GM10248 (cell line): ENCODE results near the gene EGFLAM.

Experiments used
- CTCF ChIA-PET: fragments of 300-600 bp; sonication (Branson Sonifier 250); formaldehyde crosslinking; extraction: SDS; loops from one replicate; lab custom pipeline; 2021; ENCODE audit warnings: antibody characterized with exemption; lab: Yijun Ruan, JAX
- POLR2A ChIA-PET: fragments of 350-650 bp; sonication (Branson Sonifier 250); formaldehyde crosslinking; extraction: SDS; loops from one replicate; lab custom pipeline; 2020; ENCODE audit warnings: antibody characterized with exemption; lab: Yijun Ruan, JAX
- DNase-seq: peaks from one replicate; pipeline ENCODE4 v3.0.0; 2012; ENCODE audit errors: extremely low spot score
- TF ChIP-seq, protein P1 (sequence below): IDR thresholded peaks from 2 replicates; pipeline ENCODE4 v1.5.1; 2012; ENCODE audit warnings: mild to moderate bottlenecking, low read depth; ENCODE audit errors: extremely low read depth, missing control alignments, control extremely low read depth

Gene EGFLAM

DNA sequence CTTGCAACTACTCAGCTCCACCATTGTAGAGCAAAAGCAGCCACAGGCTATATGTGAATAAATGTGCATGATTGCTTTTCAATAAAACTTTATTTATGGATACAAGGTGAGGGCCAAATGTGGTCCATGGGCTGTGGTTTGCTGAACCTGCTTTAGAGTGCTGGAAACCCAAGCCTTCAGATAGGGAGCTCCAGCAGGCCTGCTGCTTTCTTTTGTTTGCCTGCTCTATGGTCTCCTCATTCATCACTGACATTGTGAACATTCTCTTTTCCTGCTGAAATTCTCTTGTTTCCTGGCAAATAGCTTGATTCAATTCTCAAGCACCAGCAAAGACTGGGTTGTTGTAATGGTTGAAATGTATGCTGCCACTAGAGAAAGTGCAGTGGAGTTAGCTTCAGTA lies 26.0 kb downstream of the EGFLAM start:
- CTCF ChIA-PET, result interaction anchor here (7.1 kb wide), 1 partner anchor 18 kb away, joined by 43 read pairs; no protein-coding TSS in a partner anchor
- TF ChIP-seq, protein P1, sequence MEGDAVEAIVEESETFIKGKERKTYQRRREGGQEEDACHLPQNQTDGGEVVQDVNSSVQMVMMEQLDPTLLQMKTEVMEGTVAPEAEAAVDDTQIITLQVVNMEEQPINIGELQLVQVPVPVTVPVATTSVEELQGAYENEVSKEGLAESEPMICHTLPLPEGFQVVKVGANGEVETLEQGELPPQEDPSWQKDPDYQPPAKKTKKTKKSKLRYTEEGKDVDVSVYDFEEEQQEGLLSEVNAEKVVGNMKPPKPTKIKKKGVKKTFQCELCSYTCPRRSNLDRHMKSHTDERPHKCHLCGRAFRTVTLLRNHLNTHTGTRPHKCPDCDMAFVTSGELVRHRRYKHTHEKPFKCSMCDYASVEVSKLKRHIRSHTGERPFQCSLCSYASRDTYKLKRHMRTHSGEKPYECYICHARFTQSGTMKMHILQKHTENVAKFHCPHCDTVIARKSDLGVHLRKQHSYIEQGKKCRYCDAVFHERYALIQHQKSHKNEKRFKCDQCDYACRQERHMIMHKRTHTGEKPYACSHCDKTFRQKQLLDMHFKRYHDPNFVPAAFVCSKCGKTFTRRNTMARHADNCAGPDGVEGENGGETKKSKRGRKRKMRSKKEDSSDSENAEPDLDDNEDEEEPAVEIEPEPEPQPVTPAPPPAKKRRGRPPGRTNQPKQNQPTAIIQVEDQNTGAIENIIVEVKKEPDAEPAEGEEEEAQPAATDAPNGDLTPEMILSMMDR, result no peak
- POLR2A ChIA-PET, result no interaction called here
- no peak for DNase-seq

DNA sequence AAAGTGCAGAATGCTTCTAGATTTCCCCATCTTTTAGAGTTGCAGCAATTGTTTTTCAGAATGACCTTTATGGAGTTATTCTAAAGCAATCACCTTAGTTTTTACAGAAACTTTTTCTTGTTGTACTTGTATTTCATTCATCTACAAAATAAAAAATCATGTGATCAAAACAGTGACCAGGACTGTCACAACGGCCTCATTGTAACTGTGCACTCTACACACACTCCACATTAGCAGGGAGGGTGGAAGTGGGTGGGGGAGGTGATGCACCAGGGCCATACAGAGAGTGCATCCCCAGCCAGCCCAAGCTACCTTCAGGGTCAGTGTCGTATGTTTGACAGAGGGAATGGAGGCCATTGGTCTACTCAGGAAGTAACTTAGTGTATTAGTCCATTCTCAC lies 26.9 kb downstream of the EGFLAM start:
- no peak for DNase-seq
- CTCF ChIA-PET, result interaction anchor here (7.1 kb wide), 1 partner anchor 19 kb away, joined by 43 read pairs; no protein-coding TSS in a partner anchor
- POLR2A ChIA-PET, result no interaction called here
- TF ChIP-seq, protein P1, result no peak

DNA sequence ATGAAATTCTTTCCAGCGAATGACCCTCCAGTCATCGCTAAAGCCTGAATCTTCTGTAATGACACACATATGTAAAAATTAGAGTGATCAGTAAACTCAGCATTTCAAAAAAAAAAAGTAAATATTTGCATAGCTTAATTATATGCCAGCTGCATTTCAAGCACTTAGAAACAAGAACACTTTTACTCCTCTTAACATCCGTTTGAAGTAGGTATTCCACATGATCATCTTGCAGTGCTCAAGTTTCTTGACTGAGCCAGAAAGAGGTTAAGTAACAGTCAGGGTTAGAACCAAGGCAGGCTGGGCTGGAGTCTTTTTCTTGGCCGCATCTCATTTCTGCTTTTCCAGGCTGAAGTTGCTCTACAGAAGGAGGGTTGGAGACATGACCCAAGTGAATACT lies 27.6 kb downstream of the EGFLAM start:
- TF ChIP-seq, protein P1, result no peak
- CTCF ChIA-PET, result interaction anchor here (1.5 to 1.9 kb wide), 2 partner anchors 14 to 94 kb away, joined by 4 to 5 read pairs; no protein-coding TSS in a partner anchor
- DNase-seq, result no peak
- POLR2A ChIA-PET, result no interaction called here

DNA sequence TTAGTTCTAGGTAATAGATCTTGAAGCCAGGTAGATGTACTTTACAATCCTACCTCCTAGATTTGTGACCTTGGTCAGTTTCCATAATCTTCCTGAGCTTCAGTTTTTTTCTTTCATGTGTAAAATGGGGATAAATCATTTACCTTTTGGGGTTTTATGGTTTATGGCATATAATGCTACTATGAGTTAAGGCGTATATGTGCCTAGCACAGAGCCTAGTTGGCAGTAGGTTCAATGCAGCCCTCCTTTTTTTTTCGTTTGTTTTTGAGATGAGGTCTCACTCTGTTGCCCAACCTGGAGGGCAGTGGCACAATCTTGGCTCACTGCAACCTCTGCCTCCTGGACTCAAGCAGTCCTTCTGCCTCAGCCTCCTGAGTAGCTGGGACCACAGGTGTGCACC lies 28.8 kb downstream of the EGFLAM start:
- POLR2A ChIA-PET, result no interaction called here

DNA sequence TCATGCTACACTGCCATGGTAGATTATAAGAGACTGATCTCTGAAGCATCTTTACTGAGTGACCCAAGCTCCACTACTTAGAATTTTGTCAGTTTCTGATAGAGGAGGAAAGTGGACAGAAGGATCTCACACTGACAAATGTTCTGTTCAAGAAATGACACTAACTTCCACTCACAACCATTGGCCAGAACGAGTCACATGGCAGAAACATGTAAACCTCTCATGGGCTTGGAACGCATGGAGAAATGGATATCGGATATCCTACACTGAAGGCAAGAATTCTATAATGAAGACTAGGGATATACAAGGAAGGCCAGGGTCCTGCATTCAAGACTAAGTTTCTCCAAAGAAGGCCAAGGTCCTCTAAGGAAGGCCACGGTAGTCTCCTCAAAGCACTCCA lies 31.1 kb downstream of the EGFLAM start:
- DNase-seq, result no peak
- ChIA-PET CTCF (interaction anchor here (2.6 kb wide), 1 partner anchor 24 kb away, joined by 8 read pairs; no protein-coding TSS in a partner anchor), POLR2A (no interaction called here)
- TF ChIP-seq, protein P1, result no peak

More for the DNA sequence above, 28.8 kb downstream of the EGFLAM start:
- CTCF ChIA-PET, result interaction anchor here (0.8 to 1.9 kb wide), 4 partner anchors 15 to 96 kb away, joined by 3 to 5 read pairs (median 4); no protein-coding TSS in a partner anchor
- no peak for DNase-seq
- TF ChIP-seq, protein P1, result no peak

DNA sequence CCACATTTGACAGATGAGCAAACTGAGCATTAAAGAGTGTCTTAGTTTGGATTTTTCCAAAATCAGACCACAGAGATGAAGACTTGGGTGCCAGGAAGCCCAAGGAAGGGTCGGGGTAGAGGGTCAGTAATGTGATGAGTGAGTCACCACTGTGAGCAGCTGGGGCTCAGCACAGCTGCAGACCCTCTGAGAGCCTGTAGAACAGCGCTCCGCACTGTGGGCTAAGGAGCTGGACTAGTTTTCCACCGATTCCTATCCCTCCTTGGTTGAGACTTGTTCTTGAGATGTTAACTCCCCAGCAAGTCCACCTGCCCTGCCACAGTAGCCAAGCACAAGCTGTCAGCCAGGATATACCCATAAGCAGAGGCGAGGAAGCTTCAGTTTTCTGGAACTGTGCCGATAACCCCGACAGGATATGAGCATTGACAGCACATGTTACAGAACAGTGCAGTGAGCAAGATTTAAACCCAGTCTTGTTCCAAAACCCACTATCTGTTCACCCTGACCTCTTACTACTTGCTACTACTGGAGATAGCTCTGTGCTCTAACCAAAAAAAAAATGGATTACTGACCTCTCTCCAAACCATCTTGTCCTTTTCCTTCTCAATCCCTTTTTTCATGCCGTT lies 31.8 kb downstream of the EGFLAM start:
- ChIA-PET CTCF (interaction anchor here (0.8 to 2.6 kb wide), 2 partner anchors 9 to 25 kb away, joined by 3 to 8 read pairs; no protein-coding TSS in a partner anchor), POLR2A (no interaction called here)
- TF ChIP-seq, protein P1, result no peak
- DNase-seq, result no peak

DNA sequence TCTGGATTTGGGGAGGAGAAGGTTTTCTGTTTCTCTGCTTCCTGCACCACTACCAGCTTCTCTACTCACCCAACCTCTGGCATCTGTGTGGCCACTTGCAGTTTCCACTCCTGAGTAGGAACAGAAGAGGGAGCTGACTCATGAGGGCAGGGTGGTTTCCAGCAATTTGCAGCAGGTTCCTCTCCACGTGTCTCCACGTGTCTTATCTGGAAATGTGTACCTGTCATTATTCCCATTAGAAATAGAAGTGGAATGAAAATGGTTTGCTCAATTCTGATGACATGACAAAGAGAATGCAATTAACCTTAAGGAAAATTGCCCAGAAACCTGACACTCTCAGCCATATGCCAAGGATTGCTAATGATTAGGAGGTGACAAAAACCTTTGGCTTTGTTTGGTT lies 33.0 kb downstream of the EGFLAM start:
- TF ChIP-seq, protein P1, result no peak
- POLR2A ChIA-PET, result no interaction called here
- DNase-seq, result no peak
- CTCF ChIA-PET, result no interaction called here
